Pancreas (tissue), 10 donors: Measurements from ENCODE around the gene CCM2. TPM values are rescaled to one million over a fixed set of nuclear protein-coding genes. Genes with fewer than 3 reads are reported as not detected.

Experiments used
- ATAC-seq, 4 donors: fragments of 200-7000 bp; cut with Tn5 transposase; one replicate each; pipeline versions ENCODE4 v1.8.0 to v1.9.1; 2020; ENCODE audit warnings: mild to moderate bottlenecking in 4 of 4, moderate library complexity in 4 of 4
- DNase-seq, 6 donors: peaks; one replicate each; pipeline ENCODE4 v3.0.0-alpha.2; 2020
- FAIRE-seq: peaks from 2 replicates; lab custom pipeline; 2012; peaks lifted over from hg19 to GRCh38; lab: Jason Lieb, UNC
- H3K27ac ChIP-seq, 4 donors: fragments of 200-600 bp; sonication (generic); 1 replicate in 3 of 4; 2 replicates in 1 of 4; pipeline versions ENCODE4 v1.5.0 to v1.8.0; 2020
- H3K27me3 ChIP-seq, 4 donors: fragments of 200-600 bp; one replicate each; pipeline ENCODE4 v1.8.0; 2021
- H3K36me3 ChIP-seq, 3 donors: fragments of 200-600 bp; sonication (generic) in 1 of 3; one replicate each; pipeline versions ENCODE4 v1.5.0 to v1.8.0; 2020 to 2021
- H3K4me1 ChIP-seq, 3 donors: fragments of 200-600 bp; one replicate each; pipeline ENCODE4 v1.8.0; 2021
- H3K4me3 ChIP-seq, 4 donors: fragments of 200-600 bp; sonication (generic) in 2 of 4; one replicate each; pipeline versions ENCODE4 v1.5.0 to v1.8.0; 2020 to 2021
- H3K9me3 ChIP-seq, 4 donors: fragments of 200-600 bp; one replicate each; pipeline ENCODE4 v1.8.0; 2021
- WGBS, 2 donors: extraction: QIAGEN DNeasy Blood & Tissue Kit; methylation state at CpG; one replicate each; pipeline ENCODE4 v1.1.7; 2013; 5-methylcytosine and 5-hydroxymethylcytosine counted together
- intact Hi-C, 3 donors: fragments of 100-400 bp; cut with DNase I; formaldehyde crosslinking; loops; one replicate each; pipeline versions ENCODE4 v1.11.1 to v1.14.2; 2022
- polyA plus RNA-seq, 2 donors: library from polyadenylated mRNA; stranded (reverse); fragments of 200-250 nt; gene quantifications; one replicate each; pipeline ENCODE4 v1.2.3, GENCODE V29; 2013
- total RNA-seq, 6 donors: library from RNA; stranded (reverse); fragmentation: NEBNext Ultra II Directional in 4 of 6; extraction: Animal tissue kit (Norgen Biotek cat#: 25700) in 4 of 6; gene quantifications; one replicate each; pipeline versions ENCODE4 v1.2.1 to v1.2.4, GENCODE V29; 2021 to 2023
- TF ChIP-seq, protein P1 (sequence below), 4 donors: fragments of 200-600 bp; sonication (generic) in 3 of 4; IDR thresholded peaks; one replicate each; pipeline versions ENCODE4 v1.5.0 to v1.8.0; 2021; ENCODE audit warnings: antibody characterized with exemption in 4 of 4
- donor health status: healthy with polysubstance abuse.
- donor health status: DM: no; HTN: no; CAD: no; lungs with moderate emphysema.
- donor health status: DM: no; HTN: no; CAD: no.
- donor health status: control.
- donor health status: control.
- donor health status: Bipolar disorder and iron deficiency.
- donor health status: DM: yes; HTN: yes; CAD: no.
- donor health status: DM: no; HTN: no; CAD: no.
- donor health status: DM: no; HTN: no; CAD: no.
- donor health status: DM: yes; HTN: yes; CAD: no.

CCM2 gene
- total and polyA plus RNA-seq, 8 donors, result 13.4 to 33.7 (median 16.5) TPM

DNA sequence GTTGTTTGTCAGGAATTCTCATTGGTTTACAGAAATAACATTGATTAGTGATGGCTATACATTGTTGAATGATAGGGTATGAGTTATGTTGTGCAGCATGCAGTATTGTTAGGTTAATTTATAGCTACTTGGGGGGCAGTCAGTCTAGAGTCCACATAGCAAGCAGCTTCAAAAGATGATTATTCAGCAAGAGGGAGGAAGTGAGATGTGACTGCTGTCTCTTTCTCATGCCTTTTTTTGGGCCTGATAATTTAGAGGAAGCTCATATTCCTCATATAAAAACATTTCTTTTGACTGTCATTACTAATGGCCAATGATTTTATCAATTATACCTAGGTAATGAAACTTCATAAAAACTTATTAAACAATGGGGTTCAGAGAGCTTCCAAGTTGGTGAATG lies 114.9 kb downstream of the CCM2 start:
- intact Hi-C loops, result no loop called here
- no peaks in the 10 kb centered on the region for H3K36me3 ChIP-seq
- no peak for ATAC-seq
- H3K4me3 ChIP-seq, result no peak overlapping the region
- H3K27me3 ChIP-seq, result no peaks in the 10 kb centered on the region
- FAIRE-seq, result no peak
- DNase-seq, result no peak
- no peak overlapping the region for H3K27ac ChIP-seq
- TF ChIP-seq, protein P1, sequence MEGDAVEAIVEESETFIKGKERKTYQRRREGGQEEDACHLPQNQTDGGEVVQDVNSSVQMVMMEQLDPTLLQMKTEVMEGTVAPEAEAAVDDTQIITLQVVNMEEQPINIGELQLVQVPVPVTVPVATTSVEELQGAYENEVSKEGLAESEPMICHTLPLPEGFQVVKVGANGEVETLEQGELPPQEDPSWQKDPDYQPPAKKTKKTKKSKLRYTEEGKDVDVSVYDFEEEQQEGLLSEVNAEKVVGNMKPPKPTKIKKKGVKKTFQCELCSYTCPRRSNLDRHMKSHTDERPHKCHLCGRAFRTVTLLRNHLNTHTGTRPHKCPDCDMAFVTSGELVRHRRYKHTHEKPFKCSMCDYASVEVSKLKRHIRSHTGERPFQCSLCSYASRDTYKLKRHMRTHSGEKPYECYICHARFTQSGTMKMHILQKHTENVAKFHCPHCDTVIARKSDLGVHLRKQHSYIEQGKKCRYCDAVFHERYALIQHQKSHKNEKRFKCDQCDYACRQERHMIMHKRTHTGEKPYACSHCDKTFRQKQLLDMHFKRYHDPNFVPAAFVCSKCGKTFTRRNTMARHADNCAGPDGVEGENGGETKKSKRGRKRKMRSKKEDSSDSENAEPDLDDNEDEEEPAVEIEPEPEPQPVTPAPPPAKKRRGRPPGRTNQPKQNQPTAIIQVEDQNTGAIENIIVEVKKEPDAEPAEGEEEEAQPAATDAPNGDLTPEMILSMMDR (IDR thresholded peaks at IDR 0.05), result no peak
- H3K4me1 ChIP-seq, result peaks cover 0 to 8% (median 0%) of the 10 kb centered on the region in 3 donors
- H3K9me3 ChIP-seq, result no peaks in the 10 kb centered on the region

DNA sequence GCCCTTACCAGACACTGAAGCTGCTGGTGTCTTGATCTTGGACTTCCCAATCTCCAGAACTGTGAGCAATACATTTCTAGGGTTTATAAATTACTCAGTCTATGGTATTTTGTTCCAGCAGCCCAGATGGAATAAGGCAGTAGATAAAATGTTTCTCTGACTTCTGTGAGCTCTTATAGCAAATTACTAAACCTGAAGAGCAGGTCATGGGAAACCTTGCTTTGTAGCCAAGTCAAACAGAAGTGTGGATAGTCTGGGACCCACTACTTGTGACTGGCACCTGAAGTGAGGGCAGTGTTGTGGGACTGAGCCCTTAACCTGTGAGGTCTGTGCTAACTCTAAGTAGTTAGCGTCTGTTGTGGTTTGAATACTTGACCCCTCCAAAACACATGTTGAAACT lies 116.0 kb downstream of the CCM2 start:
- H3K36me3 ChIP-seq, result no peaks in the 10 kb centered on the region
- ATAC-seq (no peak), FAIRE-seq (no peak), DNase-seq (no peak)
- no peaks in the 10 kb centered on the region for H3K9me3 ChIP-seq
- H3K4me3 ChIP-seq, result no peak overlapping the region
- 56 to 61% methylated on average over 1 of the region's 1 CpG for WGBS, 2 donors
- intact Hi-C loops, result no loop called here
- H3K4me1 ChIP-seq, result no peaks in the 10 kb centered on the region
- H3K27ac ChIP-seq, result no peak overlapping the region
- no peaks in the 10 kb centered on the region for H3K27me3 ChIP-seq
- TF ChIP-seq, protein P1 (IDR thresholded peaks at IDR 0.05), result no peak

DNA sequence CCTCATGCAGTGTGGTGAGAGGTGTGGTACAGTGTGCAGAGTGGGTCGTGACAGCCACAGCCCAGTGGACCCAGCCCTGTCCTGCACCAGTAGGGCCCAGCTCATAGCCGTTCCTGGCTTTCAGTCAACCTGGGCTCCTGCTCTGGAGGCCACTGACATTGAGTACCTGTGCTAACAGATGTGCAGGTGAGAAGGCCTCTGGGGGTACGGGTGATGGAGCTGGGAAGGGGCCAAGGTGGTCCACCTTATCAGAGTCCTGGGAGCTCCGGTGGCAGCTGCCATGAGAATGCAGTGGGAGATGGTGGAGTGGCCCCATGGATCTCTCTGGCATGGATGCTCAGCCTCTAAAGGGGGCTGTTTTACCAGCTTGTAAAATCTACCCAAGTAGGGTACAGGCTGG lies 117.6 kb downstream of the CCM2 start:
- FAIRE-seq (no peak), DNase-seq (no peak), ATAC-seq (no peak)
- WGBS, 2 donors, result 65 to 80% methylated on average over 4 of the region's 4 CpGs
- intact Hi-C loops, result no loop called here
- no peaks in the 10 kb centered on the region for H3K27me3 ChIP-seq
- no peak overlapping the region for H3K4me3 ChIP-seq
- TF ChIP-seq, protein P1 (IDR thresholded peaks at IDR 0.05), result no peak
- no peak overlapping the region for H3K27ac ChIP-seq
- H3K4me1 ChIP-seq, result no peaks in the 10 kb centered on the region
- no peaks in the 10 kb centered on the region for H3K36me3 ChIP-seq
- H3K9me3 ChIP-seq, result no peaks in the 10 kb centered on the region

DNA sequence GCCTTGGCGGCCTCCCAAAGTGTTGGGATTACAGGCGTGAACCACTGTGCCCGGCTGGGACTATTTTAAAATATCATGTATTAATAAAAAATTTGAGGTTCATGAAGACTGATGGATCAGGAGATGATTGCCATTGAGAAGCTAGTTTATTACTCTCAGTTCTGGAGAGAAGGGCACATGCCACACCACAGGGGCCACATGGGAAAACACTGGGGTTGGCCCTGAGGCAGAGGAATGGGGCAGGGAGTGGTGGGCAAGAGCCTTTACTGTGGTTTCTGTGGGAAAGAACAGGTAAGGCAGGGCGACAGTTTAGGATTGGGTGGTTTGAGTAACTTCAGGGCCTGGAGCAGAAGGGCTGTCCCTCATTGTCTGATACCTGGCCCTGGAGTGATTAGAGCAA lies 118.3 kb downstream of the CCM2 start:
- intact Hi-C loops, result no loop called here
- Histone ChIP-seq H3K27me3 (no peaks in the 10 kb centered on the region), H3K36me3 (no peaks in the 10 kb centered on the region), H3K4me3 (no peak overlapping the region), H3K4me1 (no peaks in the 10 kb centered on the region), H3K27ac (no peak overlapping the region), H3K9me3 (no peaks in the 10 kb centered on the region)
- no peak for ATAC-seq
- TF ChIP-seq, protein P1 (IDR thresholded peaks at IDR 0.05), result no peak
- no peak for FAIRE-seq
- WGBS, 2 donors, result 85 to 89% methylated on average over 4 of the region's 4 CpGs
- no peak for DNase-seq

DNA sequence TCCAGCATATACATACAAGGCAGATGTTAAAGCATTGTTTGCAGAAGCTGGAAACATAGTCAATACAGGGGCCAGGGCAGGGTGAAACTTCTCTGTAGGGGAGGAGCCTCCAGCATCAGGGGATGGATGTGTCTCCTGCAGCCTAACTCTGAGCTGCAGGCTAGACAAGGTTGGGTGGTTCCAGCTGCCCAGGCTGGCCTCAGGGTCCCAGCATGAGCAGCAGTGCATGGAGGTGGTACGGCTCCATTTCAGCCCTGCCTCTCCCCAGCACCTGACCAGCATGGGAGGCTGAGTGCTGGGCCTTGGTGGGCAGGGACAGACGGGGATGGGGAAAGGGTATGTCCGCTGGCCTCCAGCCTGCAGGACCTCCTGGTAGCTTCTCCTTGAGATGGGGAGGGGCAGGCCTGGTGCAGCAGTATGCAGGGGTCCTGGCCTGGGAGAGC lies 118.9 kb downstream of the CCM2 start:
- TF ChIP-seq, protein P1 (IDR thresholded peaks at IDR 0.05), result no peak
- H3K4me3 ChIP-seq, result no peak overlapping the region
- H3K4me1 ChIP-seq, result no peaks in the 10 kb centered on the region
- H3K27ac ChIP-seq, result no peak overlapping the region
- no peak for FAIRE-seq
- WGBS, 2 donors, result 90 to 94% methylated on average over 2 to 3 of the region's 3 CpGs
- no peaks in the 10 kb centered on the region for H3K27me3 ChIP-seq
- ATAC-seq, result no peak
- no peaks in the 10 kb centered on the region for H3K9me3 ChIP-seq
- DNase-seq, result no peak
- no peaks in the 10 kb centered on the region for H3K36me3 ChIP-seq
- intact Hi-C loops, result no loop called here
